Glomerular visceral epithelial cell (primary cell): ENCODE results near the gene C11orf68.
A peak's percentile ranks its signal among the peaks of the same experiment; 100 is the strongest.

Experiments used
- DNase-seq: peaks from one replicate; pipeline ENCODE4 v3.0.0-alpha.2; 2016; ENCODE audit errors: extremely low spot score

The C11orf68 gene

GRCh38 chr11:65944767-65945166 lies 25.9 kb upstream of the C11orf68 start:
- DNase-seq: no peak

- DNase-seq: no peak
These were observed 25.3 kb upstream of the C11orf68 start for GRCh38 chr11:65944191-65944590.

- DNase-seq: no peak
These were observed 23.7 kb upstream of the C11orf68 start for GRCh38 chr11:65942531-65942930.

- DNase-seq: no peak
These were observed 23.0 kb upstream of the C11orf68 start for GRCh38 chr11:65941720-65942310.

- no peak for DNase-seq
These were observed 18.9 kb upstream of the C11orf68 start for GRCh38 chr11:65937766-65938165.

- DNase-seq: no peak
These were observed 15.2 kb upstream of the C11orf68 start for GRCh38 chr11:65934014-65934413.

GRCh38 chr11:65932558-65932919 lies 13.7 kb upstream of the C11orf68 start:
- no peak for DNase-seq

GRCh38 chr11:65931773-65932557 lies 13.1 kb upstream of the C11orf68 start:
- DNase-seq: no peak

GRCh38 chr11:65928667-65929066 lies 9.8 kb upstream of the C11orf68 start:
- DNase-seq: no peak

GRCh38 chr11:65927904-65928397 lies 9.1 kb upstream of the C11orf68 start:
- DNase-seq: no peak

GRCh38 chr11:65925397-65925796 lies 6.5 kb upstream of the C11orf68 start:
- DNase-seq: no peak

GRCh38 chr11:65922565-65922964 lies 3.7 kb upstream of the C11orf68 start:
- no peak for DNase-seq

- no peak for DNase-seq
These were observed 3.0 kb upstream of the C11orf68 start for GRCh38 chr11:65921876-65922275.

- DNase-seq: no peak
These were observed 2.2 kb upstream of the C11orf68 start for GRCh38 chr11:65921033-65921555.

GRCh38 chr11:65920372-65920802 lies 1.5 kb upstream of the C11orf68 start:
- DNase-seq: no peak

GRCh38 chr11:65919573-65920371 lies 910 bp upstream of the C11orf68 start:
- peak; percentile 43 for DNase-seq

- peak; percentile 99 for DNase-seq
These were observed 295 bp upstream of the C11orf68 start, which contains the start of gene DRAP1 for GRCh38 chr11:65919141-65919572. DRAP1 (plus strand) TSS chr11:65919426; CDS start chr11:65919502, 76 bp downstream.

GRCh38 chr11:65917434-65918210 lies 1.2 kb downstream of the C11orf68 start:
- DNase-seq: no peak

- DNase-seq: no peak
These were observed 1.8 kb downstream of the C11orf68 start for GRCh38 chr11:65917077-65917433.

- no peak for DNase-seq
These were observed 2.5 kb downstream of the C11orf68 start for GRCh38 chr11:65916391-65916790.

- peak; percentile 97 for DNase-seq
These were observed 3.0 kb downstream of the C11orf68 start for GRCh38 chr11:65915821-65916251.
